Stimulated activated CD8-positive, alpha-beta memory T cell treated with anti-CD3 and anti-CD28 coated beads, Interleukin-4, amount 100 ng/mL, for 1 hour (primary cell): Measurements from ENCODE around the gene DNAH9.

Experiments used
- DNase-seq, 2 donors: peaks; one replicate each; pipeline ENCODE4 v3.0.0-alpha.2; 2020; ENCODE audit warnings: low read depth in 2 of 2, low spot score in 1 of 2

DNAH9 gene

GRCh38 chr17:11825572-11826209, 227.4 kb downstream of the DNAH9 start:
- DNase-seq: no peak

GRCh38 chr17:11832401-11833137, 234.3 kb downstream of the DNAH9 start:
- no peak for DNase-seq

DNA sequence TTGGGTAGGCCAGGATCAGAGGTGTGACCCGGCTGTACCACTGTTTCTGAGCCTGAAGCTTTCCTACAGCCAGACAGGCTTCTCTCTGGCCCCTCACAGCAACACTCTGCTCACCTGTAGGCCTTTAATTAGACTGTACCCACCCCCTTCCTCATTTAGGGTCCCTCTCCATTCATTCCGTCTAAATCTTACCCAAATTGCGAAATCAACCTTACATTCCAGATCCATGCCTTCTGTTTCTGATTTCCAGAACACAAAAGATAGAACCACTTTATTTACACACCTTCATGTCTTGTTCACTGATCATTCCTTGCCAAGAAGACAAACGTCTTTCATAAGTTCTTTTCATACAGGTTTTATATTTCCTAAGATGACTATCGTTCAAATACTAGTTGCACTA, 238.2 kb downstream of the DNAH9 start:
- DNase-seq: no peak

DNA sequence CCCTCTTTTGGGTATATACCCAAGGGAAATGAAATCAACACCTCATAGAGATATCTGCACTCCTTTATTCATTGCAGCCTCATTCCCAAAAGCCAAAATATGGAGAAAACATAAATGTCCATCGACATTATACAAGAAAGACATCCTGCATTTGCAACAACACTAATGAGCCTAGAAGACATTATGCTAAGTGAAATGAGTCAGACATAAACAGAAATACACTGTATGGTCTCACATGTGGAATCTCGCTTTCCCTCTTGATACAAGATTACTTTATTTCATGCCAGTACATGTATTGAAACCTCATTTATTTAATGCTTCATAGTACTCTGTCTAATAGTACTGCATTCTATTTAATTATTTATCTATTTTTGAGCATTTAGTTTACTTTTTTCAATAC, 241.8 kb downstream of the DNAH9 start:
- no peak for DNase-seq

DNA sequence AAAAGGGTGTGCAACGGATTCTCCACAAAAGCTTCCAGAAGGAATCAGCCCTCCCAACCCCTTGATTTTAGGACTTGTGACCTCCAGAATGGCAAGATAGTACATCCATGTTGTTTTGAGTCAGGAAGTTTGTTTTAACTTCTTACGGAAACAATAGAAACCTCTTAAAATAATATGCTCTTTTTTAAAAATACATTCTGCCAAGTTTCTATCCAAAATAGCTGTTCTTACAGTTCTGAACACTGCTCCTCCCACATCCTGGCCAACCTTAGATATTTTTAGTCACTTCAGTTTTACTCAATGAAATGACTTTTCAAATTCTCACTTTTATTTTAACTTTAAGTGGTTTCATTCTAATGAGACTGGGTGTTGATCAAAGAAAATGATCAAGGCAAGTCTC, 242.6 kb downstream of the DNAH9 start:
- no peak for DNase-seq

DNA sequence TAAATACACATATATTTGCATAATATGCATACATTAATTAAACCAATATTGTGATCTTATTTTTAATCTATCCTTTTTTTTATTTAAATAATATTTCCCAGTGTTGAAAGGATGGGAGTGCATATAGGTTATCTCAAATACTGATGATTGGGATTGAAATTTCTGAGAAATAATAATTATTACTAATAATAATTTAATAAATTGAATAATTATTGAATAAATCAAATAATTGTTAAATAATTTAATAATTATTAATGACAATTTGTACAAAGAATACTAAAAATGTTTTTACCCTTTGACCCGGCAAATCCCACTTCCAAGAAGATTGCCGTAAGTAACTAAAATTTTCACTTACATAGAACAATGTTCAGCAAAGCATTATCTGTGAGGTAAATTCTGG, 250.1 kb downstream of the DNAH9 start:
- DNase-seq: no peak

- DNase-seq: no peak
Measured at GRCh38 chr17:11852231-11852630, 254.0 kb downstream of the DNAH9 start.

- no peak for DNase-seq
Measured at GRCh38 chr17:11852912-11853311, 254.6 kb downstream of the DNAH9 start.

DNA sequence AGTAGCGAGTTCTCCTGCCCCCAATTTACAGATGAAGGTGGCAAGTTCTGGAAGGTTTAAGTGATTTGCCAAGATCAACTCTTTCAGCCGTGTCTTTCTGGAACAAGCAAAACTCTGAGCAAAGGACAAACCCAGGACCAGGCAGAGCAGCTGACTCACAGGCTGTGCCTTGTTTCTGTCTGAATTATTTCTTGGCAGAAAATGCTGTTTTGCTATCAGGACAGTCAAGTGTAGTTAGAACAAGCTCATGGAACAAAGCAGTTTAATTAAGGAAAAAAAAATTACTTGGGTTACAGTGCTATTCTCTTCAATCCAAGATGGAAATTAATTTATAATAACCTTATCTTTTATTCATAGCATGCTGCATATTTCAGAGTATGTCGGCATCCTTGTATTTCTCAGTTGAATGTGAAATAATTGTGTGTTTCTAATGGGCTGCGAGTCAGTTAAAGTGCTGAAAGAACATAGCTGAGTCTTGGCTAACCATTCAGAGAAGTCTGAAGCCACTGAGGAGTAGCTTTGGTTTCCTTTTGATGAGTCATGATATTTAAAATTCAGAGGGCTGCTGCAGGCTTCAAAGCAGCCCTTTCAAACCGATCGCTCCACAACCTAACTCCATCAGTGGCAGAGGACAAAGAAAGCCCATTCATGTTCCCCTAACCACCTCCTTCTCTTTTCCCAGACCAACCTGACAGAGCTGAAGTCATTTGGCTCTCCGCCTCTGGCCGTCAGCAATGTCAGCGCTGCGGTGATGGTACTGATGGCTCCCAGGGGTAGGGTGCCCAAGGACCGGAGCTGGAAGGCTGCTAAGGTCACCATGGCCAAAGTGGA, 255.3 kb downstream of the DNAH9 start:
- no peak for DNase-seq

DNA sequence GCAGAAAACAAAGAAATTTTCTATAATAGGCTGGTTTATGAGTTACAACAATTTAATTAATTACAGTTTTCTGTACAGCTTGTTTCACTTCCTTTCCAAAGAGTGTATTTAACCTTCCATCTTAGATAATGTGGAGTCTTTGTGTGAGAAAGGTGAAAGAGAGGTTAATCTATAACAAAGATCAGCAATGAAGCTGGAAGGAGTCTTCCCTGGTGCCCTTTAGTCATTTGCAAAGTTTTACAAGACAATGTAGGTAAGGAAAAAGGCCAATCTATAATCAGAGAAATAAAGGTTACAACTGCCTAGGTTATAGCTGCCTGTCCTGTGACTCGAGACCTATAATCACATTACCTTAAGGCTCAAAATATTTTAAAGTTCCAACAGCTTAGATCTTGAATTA, 257.0 kb downstream of the DNAH9 start:
- DNase-seq: no peak

DNA sequence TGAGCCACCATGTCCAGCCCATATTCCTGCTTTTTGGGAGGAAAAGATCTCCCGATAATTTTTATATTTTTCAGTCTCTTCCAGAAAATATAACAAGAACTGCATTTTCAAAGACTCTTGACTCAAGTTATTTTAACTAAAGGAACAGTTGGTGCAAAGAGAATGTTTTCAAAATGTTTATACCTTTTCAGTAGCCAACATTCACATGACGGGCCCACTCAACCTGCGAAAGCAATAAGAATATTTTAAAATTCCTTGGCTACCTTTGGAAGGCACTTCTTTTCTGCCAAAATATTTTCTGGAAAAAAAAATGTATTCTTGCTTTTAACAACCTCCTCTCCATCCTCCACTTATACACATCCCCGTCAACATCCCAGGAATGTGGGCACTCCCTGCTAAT, 258.7 kb downstream of the DNAH9 start:
- no peak for DNase-seq

DNA sequence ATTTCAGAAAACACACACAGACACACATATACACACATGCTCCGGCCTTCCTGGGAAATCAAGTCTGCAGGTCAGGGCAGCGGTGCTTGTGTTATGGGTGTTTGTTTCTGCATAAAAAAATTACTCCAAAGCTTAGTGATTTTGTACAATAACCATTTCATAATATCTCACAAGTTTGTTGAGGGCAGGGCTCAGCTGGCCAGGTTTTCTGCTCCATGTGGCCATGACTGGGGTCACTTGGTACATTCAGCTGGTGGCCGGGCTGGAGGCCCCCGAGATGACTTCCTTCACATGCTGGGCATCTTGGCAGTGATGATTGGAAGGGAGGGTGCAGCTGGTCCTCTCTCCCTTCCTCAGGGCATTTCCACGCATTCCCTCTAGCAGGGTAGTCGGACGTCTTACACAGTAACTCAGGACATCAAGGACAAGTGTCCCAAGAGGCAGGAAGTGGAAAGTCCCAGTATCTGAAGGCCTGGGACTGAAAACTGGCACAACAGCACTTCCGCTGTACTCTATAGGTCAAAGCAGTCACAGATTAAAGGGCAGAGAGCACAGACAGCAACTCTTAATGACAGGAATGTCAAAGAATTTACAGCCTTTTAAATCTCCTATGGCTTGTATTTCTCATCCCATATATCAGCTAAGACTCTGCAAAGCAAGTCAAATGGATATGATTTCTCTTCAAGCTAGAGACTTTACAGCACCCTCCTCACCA, 271.6 kb downstream of the DNAH9 start:
- no peak for DNase-seq

DNA sequence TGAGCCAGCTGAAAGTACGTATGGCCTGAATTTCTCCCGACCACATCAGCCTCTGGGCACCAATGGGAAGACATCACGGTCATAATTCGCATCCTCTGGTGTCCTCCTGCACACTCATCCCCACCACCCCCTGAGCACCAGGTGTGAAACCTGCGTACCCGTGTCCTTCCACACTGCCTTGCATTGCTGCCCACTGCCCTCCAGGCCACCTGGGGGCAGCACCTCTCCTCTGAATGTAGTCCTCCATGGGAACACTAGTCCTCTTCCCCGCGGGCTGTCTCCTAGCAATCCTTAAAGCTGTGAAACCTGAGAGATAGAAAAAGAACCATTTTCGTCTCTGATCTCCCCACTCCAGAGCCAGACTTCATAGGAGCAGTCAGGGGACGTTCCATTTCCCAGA, 273.5 kb downstream of the DNAH9 start:
- DNase-seq: no peak

DNA sequence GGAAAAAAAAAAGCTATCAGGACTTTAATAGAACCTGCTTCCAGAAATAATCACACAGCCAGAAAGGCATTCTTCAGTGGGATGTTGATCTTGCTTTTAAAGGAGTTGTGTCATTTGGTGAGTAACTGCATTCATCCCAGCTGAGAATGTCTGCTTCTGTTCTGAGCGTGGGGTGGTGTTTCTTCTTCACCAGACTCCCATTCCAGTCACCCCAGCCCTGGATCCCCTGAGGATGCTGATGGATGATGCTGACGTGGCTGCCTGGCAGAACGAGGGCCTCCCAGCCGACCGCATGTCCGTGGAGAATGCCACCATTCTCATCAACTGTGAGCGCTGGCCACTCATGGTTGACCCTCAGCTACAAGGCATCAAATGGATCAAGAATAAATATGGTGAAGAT, 276.5 kb downstream of the DNAH9 start:
- no peak for DNase-seq

GRCh38 chr17:11880714-11881113, 282.4 kb downstream of the DNAH9 start:
- DNase-seq: no peak

DNA sequence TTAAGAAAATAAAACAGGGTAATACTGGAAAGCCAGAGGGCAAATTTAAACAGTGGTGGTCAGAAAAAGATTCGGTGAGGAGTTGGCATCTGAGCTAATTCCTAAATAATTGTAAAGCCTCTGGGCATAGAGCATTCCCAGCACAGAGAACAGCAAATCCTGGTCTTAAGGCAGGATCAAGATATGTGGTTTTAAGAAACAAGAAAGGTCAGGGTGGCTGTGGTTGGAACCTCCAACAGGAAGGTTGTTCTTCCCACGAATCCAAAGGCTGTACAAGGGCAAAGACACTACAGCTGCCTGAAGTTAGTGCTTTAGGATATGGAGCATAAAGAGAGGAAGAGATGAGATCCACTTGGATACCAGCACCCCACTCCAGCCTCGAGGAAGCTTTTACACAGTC, 284.4 kb downstream of the DNAH9 start:
- no peak for DNase-seq

DNA sequence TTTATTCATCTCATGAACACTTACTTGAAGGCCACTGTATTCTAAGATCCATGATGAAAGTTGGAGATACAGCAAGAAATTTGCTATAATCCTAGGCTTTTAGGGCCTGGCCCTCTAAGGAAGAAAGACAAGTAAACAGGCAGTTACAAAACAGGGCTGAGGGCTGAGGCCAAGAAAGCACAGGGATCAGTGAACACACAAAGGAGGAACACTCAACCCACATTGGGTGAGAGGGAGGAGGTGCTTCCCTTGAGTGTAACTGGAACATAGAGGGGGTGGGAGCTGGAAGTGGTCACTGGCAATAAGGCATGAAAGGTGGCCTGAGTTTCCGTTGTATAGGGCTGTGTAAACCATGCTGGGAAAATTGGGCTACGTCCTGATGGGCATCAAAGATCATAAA, 286.8 kb downstream of the DNAH9 start:
- no peak for DNase-seq

DNA sequence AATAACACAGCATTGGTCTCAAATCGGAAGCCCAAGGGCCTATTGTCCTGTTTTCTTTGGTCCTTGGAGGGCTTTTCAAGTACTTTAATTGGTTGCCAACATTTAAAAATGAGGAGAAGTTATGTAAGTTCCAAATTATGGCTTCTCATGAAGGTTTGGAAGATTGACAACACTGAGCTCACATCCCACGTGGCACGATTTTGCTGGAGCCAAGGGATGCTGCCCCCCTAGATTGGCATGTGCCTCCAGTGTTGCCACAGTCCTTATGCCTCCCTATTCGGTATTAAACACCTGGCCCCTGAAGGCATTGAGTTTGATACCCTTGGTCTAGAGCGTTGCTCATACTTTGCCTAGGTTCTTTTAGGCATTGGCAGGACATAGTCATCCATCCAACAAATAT, 291.0 kb downstream of the DNAH9 start:
- no peak for DNase-seq

DNA sequence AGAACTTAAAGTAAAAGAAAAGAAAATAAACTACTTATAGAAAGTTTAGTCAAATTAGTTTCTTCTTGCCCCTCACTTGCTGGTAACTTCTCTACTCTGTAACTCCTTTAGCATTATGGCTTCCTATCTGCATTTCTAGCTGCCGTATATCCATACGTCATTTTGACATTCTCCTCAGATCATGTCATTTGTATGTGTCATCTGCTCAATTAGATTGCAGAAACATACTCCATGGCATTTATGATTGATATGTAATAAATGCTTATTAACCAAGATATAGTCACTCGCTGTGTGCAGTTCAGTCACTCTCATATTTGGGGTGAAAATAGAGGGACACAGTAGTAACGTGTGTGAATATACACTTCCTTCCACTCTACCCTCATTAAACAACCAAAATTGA, 295.6 kb downstream of the DNAH9 start:
- DNase-seq: no peak

- no peak for DNase-seq
Measured at GRCh38 chr17:11896199-11896598, 297.9 kb downstream of the DNAH9 start.

DNA sequence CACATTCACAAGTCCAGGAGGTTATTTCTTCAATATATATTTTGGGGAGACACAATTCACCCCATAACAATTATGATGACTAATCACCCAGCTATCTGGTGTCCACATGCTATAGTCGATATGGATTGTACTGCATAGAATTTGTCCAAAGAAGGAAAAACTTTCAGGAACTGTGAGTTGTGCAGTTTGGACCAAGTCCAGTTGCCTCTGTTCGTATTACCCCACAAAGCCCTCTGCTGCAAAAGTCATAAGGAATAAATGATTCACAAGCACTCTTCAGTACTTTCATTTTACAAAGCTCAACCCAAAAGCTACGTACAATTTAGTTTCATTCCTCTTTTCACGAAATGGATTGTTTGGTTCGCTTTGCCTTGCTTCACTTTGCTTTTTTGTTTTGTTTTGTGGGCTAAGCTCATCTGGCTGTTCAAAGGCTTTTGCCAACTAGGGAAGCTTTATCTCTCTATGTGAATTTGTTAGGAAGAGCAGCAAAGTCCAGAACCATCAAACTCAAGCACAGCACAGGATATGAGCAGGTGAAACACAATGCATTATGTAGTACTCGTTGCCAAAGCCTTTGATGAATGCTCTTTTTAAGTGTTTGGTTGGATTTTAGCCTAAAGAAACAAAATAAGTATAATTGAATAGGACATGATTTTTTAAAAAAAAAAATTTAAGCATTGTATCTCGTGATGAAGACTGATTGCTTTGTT, 300.4 kb downstream of the DNAH9 start:
- DNase-seq: no peak
